ENCODE results near the gene RELL2.

GRCh38 chr5:141608557-141608956, 28.2 kb upstream of the RELL2 start:
- TF ChIP-seq CTCF (IDR thresholded peaks at IDR 0.05) (no peak), REST (IDR thresholded peaks at IDR 0.05; ENCODE audit: insufficient read depth in 1 of 2, low read depth in 2 of 2, low read length in 1 of 2) (no peak), SIN3A (IDR thresholded peaks at IDR 0.05; ENCODE audit: borderline replicate concordance, insufficient read depth, low read depth, low read length) (no peak)
